Measurements from ENCODE around the gene AMBRA1.

The AMBRA1 gene

DNA sequence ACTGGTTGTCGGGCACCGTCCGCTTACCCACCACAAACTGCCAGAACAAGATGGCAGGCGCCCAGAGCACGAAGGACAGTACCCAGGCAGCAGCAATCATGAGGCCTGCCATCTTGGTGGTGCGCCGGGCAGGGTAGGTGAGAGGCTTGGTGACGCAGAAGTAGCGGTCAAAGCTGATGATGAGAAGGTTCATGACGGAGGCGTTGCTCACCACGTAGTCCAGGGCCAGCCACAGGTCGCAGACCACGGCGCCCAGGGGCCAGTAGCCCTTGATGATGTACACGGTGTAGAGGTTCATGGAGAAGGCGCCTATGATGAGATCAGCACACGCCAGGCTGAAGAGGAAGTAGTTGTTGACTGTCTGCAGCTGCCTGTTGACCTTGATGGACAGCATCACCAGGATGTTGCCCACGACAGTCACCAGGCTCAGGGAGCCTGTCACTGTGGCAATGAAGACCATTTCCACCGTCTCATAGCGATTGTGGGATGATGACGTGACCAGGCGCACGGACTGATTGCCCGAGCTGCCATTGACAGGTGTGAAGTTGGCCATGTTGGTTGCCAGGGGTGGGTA is 207.7 kb downstream of the AMBRA1 start:
- DNase-seq = no peak

- DNase-seq = no peak
Observed at GRCh38 chr11:46385169-46386004, 208.4 kb downstream of the AMBRA1 start.

DNA sequence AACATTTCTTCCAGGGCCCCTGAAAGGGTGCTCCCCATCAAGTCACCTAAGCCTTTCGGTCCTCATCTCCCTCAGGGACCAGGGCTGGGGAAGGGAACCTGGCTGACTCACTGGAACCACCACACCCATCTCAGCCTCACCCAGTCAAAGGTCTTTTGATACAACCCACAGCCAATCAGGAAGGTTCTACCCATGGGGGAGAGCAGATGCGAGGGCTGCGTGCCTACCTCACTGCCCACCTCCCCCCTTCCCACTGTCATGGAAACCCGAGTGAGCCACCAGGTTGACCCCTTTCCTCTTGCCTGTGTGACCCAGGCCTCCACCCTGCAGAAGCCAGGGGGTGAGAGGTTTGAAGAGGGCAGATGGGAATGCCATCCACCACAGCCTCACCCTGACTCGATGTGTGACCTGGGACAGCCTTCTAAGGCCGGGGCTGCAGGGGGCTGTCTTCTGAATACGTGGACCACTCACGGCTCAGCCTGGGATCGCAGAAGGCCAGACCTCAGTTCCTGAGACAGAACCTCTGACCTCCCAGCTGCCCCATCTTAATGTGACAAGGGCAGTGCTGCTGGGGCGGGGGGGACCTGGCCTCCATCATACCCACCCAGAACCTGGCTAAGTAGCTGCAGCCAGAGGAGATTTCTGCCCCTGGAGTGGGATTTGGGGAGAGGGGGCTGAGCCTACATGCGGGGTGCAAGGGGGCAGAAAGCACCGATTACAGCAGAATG is 209.7 kb downstream of the AMBRA1 start:
- no peak for DNase-seq

DNA sequence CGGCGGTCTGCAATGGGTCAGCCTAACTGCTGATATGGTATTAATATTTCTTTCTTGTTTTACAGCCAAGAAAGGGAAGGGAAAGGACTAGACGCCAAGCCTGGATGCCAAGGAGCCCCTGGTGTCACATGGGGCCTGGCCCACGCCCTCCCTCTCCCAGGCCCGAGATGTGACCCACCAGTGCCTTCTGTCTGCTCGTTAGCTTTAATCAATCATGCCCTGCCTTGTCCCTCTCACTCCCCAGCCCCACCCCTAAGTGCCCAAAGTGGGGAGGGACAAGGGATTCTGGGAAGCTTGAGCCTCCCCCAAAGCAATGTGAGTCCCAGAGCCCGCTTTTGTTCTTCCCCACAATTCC is 210.4 kb downstream of the AMBRA1 start:
- DNase-seq = no peak

DNA sequence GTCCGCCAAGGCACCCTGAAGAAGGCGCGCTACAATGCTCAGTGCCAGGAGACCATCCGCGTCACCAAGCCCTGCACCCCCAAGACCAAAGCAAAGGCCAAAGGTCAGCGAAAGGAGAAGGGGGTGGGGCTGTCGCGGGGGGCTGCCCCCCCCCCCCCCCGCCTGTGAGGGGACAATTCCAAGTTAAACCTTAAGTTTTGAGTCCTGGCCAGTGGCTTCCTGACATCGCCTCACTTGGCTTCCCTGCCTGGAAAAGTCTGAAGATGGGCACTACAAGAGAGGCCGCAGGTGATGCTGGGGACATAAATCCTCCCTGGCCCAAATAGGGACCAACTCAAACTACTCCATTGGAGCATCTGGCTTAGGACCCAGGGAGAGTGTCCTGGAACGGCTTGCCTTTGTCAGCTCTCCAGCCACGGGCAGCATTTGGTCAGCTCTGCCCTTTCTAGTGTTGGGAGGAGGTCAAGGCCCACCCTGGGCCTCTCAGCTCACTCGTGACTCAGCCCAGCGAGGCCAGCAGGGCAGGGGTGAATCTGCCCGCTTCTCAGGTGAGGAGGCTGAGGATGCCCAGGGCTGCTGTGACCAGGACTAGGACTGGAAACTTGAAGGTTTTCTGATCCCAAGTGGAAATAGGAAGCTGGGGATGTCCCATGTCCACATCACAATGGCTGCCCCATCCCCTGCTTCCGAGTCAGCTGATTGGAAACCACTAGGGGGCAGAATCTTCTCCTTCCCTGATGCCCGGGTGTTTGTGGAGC is 211.0 kb downstream of the AMBRA1 start:
- DNase-seq = peak in 8 of 51 donors; percentile 7 to 55 (median 19)

DNA sequence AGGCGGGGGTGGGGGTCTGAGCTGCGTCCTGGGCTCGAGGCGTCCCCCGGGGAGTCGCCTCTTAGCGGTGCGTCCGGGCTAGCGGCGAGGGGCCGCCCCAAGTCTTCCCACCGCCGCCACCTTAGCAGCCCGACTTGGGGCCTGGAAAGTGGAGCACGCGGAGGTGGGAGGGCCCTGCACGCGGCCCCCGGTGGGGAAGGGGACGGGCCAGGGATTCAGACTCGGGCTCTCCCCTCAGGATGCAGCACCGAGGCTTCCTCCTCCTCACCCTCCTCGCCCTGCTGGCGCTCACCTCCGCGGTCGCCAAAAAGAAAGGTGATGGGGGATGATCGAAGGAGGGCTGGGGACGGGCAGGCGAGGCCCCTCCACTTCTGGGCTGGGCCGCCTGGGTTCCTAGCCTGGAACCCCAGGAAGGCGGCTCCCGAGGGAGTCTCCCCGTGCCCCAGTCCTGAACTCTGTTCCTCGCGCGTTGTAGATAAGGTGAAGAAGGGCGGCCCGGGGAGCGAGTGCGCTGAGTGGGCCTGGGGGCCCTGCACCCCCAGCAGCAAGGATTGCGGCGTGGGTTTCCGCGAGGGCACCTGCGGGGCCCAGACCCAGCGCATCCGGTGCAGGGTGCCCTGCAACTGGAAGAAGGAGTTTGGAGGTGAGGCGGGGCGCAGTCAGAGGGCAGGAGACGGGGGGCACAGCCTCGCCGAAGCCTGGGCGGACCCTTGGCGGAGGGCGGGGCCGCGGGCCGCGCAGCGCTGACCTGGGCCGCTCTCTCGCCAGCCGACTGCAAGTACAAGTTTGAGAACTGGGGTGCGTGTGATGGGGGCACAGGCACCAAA is 211.8 kb downstream of the AMBRA1 start:
- peak in 1 of 51 donors; percentile 17 for DNase-seq

- DNase-seq = peak in 8 of 51 donors; percentile 19 to 47 (median 31)
Observed at GRCh38 chr11:46381048-46381818, 212.6 kb downstream of the AMBRA1 start, which contains the start of gene MDK. MDK (plus strand) TSS chr11:46381669; CDS start chr11:46382058, 389 bp downstream.

- DNase-seq = peak in 10 of 51 donors; percentile 20 to 59 (median 33)
Observed at GRCh38 chr11:46380340-46381047, 213.3 kb downstream of the AMBRA1 start.

GRCh38 chr11:46379482-46380293 is 214.1 kb downstream of the AMBRA1 start:
- peak in 2 of 51 donors; percentile 5 to 16 for DNase-seq

DNA sequence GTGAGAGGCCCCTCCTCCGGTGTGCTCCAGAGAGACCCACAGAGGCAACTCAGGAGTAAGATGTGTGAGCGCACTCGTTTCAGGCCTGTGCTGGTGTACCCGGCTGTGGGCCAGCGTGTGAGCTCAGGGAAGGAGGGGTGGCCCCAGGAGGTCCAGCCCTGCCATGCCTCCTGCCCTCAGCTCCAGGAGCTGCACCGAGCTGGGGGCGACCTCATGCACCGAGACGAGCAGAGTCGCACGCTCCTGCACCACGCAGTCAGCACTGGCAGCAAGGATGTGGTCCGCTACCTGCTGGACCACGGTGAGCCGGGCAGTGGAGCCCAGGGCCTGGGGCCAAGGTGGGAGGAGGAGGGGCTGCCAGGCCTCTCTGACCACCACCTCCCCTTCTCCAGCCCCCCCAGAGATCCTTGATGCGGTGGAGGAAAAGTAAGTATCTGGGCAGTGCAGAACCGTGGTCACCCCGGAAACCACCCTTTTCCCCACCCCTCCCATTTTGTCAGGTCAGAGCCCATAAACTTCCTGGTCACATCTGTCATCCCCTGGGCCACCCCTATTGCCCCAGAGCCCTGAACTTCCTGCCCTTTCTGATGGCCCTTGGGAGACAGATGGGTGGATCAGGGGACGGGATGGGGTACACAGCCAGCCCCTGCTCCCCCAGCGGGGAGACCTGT is 214.9 kb downstream of the AMBRA1 start:
- no peak for DNase-seq

- DNase-seq = no peak
Observed at GRCh38 chr11:46378296-46378695, 215.5 kb downstream of the AMBRA1 start.

- DNase-seq = no peak
Observed at GRCh38 chr11:46377831-46378230, 216.0 kb downstream of the AMBRA1 start.

DNA sequence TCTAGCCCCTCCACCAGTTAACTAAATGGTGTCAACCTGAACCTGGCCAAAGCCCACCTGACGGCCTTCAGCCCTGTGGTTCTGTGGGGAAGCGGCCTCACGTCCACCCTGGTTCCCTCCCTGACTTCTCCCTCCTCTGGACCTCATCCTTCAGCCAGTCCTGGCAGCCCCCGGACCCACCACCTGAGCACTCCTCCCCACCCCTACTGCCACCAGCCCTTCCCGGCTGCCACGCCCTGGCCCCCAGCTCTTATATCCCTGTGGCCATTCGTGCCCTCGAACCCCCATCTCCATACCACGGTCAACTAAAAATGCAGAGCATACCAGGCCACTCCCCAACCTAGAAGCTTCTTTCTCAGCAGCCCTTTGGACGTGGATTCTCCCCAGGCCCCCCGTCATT is 216.5 kb downstream of the AMBRA1 start:
- no peak for DNase-seq

GRCh38 chr11:46376258-46377050 is 217.4 kb downstream of the AMBRA1 start:
- DNase-seq = no peak

GRCh38 chr11:46375392-46376101 is 218.3 kb downstream of the AMBRA1 start:
- no peak for DNase-seq

DNA sequence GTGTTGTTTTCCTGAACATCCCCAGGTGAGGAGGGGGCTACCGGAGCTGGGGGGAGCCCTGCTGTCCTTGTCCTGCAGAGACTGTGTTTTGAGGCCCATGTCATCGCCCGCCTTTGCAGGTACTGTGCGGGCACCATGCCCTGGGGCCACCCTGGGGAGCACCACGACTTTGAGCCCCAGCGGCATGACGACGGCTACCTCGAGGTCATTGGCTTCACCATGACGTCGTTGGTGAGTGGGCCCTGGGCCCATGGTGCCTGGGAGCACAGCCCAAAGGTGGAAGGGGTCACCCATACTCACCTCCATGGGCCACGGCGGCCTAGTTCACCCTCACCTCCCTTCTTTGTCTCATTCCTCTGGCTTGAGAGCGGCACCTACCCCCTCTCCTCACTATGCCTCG is 219.0 kb downstream of the AMBRA1 start:
- DNase-seq = no peak

Data from hypothalamus (tissue), 51 donors.